OCI-LY1 (cell line): ENCODE data around the gene PGAP6.

Experiments used
- H2AFZ ChIP-seq: fragments of 200-600 bp; sonication (generic), shearing (Covaris generic); 2 replicates; pipeline ENCODE4 v1.6.0; 2014; ENCODE audit warnings: antibody characterized with exemption, mild to moderate bottlenecking, low read length
- H3F3A ChIP-seq: fragments of 200-600 bp; sonication (generic), shearing (Covaris generic); 2 replicates; pipeline ENCODE4 v1.6.0; 2014; ENCODE audit warnings: mild to moderate bottlenecking, antibody characterized with exemption, low read length, moderate library complexity; ENCODE audit not compliant: insufficient read depth
- H3K27ac ChIP-seq: fragments of 200-600 bp; sonication (generic); 2 replicates; pipeline ENCODE4 v1.5.1; 2014; ENCODE audit warnings: low read length, mixed run types, mild to moderate bottlenecking, low read depth; ENCODE audit not compliant: poor library complexity, severe bottlenecking
- H3K27me3 ChIP-seq: fragments of 200-600 bp; sonication (generic); 2 replicates; pipeline ENCODE4 v1.6.0; 2014; ENCODE audit warnings: antibody characterized with exemption, mild to moderate bottlenecking, low read length, moderate library complexity; ENCODE audit not compliant: insufficient read depth
- H3K36me3 ChIP-seq: fragments of 200-600 bp; sonication (generic); 2 replicates; pipeline ENCODE4 v1.6.1; 2014; ENCODE audit warnings: mild to moderate bottlenecking, antibody characterized with exemption, low read length, moderate library complexity, mixed read lengths; ENCODE audit not compliant: insufficient read depth
- H3K4me1 ChIP-seq: fragments of 200-600 bp; sonication (generic); 2 replicates; pipeline ENCODE4 v1.5.1; 2014; ENCODE audit warnings: mild to moderate bottlenecking, low read length, moderate library complexity; ENCODE audit not compliant: insufficient read depth, severe bottlenecking
- H3K4me2 ChIP-seq: fragments of 200-600 bp; sonication (generic), shearing (Covaris generic); 2 replicates; pipeline ENCODE4 v1.6.1; 2014; ENCODE audit warnings: low read length
- H3K4me3 ChIP-seq: fragments of 200-600 bp; sonication (generic); 2 replicates; pipeline ENCODE4 v1.5.1; 2014; ENCODE audit warnings: low read length, low read depth, mild to moderate bottlenecking, mixed read lengths; ENCODE audit not compliant: poor library complexity, severe bottlenecking
- H3K79me2 ChIP-seq: fragments of 200-600 bp; shearing (Covaris generic); 2 replicates; pipeline ENCODE4 v1.6.1; 2016; ENCODE audit warnings: mixed run types, low read length, mixed read lengths; ENCODE audit not compliant: insufficient read depth
- H3K9ac ChIP-seq: fragments of 200-600 bp; sonication (generic), shearing (Covaris generic); 2 replicates; pipeline ENCODE4 v1.6.1; 2014; ENCODE audit warnings: mild to moderate bottlenecking, low read length, mixed read lengths
- H3K9me2 ChIP-seq: fragments of 200-600 bp; sonication (generic), shearing (Covaris generic); 2 replicates; pipeline ENCODE4 v1.6.1; 2014; ENCODE audit warnings: low read depth, mild to moderate bottlenecking, low read length, mixed read lengths
- H3K9me3 ChIP-seq: fragments of 200-600 bp; shearing (Covaris generic); 2 replicates; pipeline ENCODE4 v1.6.1; 2014; ENCODE audit warnings: low read length, mixed read lengths
- H4K20me1 ChIP-seq: fragments of 200-600 bp; sonication (generic), shearing (Covaris generic); 2 replicates; pipeline ENCODE4 v1.6.0; 2016; ENCODE audit warnings: mild to moderate bottlenecking, low read length; ENCODE audit not compliant: insufficient read depth
- EZH2 ChIP-seq: fragments of 200-600 bp; sonication (generic), shearing (Covaris generic); IDR thresholded peaks from 2 replicates; pipeline ENCODE4 v1.8.0; 2017; ENCODE audit warnings: borderline replicate concordance, mixed run types, mild to moderate bottlenecking, antibody characterized with exemption, low read length, moderate library complexity, mixed read lengths
- TF ChIP-seq, protein P1 (sequence below): fragments of 200-600 bp; sonication (generic), shearing (Covaris generic); IDR thresholded peaks from 2 replicates; pipeline ENCODE4 v1.5.1; 2017; ENCODE audit warnings: mild to moderate bottlenecking, antibody characterized with exemption, low read length, moderate library complexity, mixed read lengths

PGAP6 gene

DNA sequence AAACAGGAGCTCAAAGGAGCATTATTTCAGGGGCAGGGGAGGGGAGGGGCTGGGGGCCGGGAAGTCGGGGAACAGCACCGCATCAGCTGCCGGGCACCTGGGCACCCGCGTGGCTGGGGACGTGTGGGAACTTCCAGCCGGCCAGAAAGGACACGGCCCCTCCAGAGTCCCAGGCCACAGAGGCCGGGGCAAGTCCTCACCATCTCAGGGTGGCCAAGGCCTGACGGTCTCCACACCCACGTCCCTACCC is 1.1 kb downstream of the PGAP6 start:
- Histone ChIP-seq H3K36me3 (peaks cover 16% of the 10 kb centered on the region), H3K27me3 (no peaks in the 10 kb centered on the region), H3K9me2 (no peaks in the 10 kb centered on the region), H3K4me2 (peak overlapping the region; percentile 96), H3K79me2 (no peaks in the 10 kb centered on the region), H3K9me3 (no peaks in the 10 kb centered on the region), H3K4me1 (peaks cover 33% of the 10 kb centered on the region), H3K4me3 (peak overlapping the region; percentile 98), H3K9ac (peak overlapping the region; percentile 97), H2AFZ (no peak overlapping the region), H3K27ac (no peak overlapping the region), H3F3A (no peaks in the 10 kb centered on the region), H4K20me1 (no peaks in the 10 kb centered on the region)
- TF ChIP-seq, protein P1, sequence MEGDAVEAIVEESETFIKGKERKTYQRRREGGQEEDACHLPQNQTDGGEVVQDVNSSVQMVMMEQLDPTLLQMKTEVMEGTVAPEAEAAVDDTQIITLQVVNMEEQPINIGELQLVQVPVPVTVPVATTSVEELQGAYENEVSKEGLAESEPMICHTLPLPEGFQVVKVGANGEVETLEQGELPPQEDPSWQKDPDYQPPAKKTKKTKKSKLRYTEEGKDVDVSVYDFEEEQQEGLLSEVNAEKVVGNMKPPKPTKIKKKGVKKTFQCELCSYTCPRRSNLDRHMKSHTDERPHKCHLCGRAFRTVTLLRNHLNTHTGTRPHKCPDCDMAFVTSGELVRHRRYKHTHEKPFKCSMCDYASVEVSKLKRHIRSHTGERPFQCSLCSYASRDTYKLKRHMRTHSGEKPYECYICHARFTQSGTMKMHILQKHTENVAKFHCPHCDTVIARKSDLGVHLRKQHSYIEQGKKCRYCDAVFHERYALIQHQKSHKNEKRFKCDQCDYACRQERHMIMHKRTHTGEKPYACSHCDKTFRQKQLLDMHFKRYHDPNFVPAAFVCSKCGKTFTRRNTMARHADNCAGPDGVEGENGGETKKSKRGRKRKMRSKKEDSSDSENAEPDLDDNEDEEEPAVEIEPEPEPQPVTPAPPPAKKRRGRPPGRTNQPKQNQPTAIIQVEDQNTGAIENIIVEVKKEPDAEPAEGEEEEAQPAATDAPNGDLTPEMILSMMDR, result no peak
- no peak for TF ChIP-seq EZH2

DNA sequence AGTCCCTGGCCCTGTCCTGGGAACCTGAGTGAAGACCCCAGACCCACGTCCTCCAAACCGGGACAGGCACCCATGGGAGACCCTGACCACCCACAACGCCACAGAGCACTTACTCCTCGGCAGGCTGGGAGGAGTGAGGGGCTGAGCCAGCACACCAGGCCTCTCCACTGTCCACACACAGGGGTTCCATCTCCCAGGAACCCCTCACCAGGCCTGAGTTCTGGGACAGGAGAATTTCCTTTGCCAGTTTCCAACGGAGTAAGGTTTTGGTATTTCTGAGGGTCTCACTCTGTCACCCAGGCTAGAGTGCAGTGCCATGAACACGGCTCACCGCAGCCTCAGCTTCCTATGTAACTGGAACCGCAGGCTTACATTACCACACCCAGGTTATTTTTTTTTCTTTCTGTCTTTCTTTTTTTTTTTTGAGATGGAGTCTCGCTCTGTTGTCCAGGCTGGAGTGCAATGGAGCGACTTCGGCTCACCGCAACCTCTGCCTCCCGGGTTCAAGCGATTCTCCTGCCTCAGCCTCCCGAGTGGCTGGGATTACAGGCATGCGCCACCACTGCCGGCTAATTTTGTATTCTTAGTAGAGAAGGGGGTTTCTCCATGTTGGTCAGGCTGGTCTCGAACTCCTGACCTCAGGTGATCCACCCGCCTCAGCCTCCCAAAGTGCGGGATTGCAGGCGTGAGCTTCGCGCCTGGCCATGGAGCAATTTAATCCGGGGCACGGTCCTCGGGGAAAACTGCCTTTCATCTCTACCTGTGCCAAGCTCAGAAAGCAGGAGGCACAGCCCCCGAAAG is 1.6 kb downstream of the PGAP6 start:
- Histone ChIP-seq H2AFZ (no peak overlapping the region), H3K4me1 (peaks cover 33% of the 10 kb centered on the region), H3K4me3 (peak overlapping the region; percentile 98), H3K36me3 (peaks cover 16% of the 10 kb centered on the region; the same call in 1 of the 2 replicates), H4K20me1 (no peaks in the 10 kb centered on the region), H3K79me2 (no peaks in the 10 kb centered on the region), H3K27ac (no peak overlapping the region), H3K9me2 (no peaks in the 10 kb centered on the region), H3F3A (no peaks in the 10 kb centered on the region), H3K9me3 (no peaks in the 10 kb centered on the region), H3K9ac (no peak overlapping the region), H3K27me3 (no peaks in the 10 kb centered on the region), H3K4me2 (peak overlapping the region; percentile 96)
- TF ChIP-seq EZH2, result no peak
- TF ChIP-seq, protein P1, result no peak

DNA sequence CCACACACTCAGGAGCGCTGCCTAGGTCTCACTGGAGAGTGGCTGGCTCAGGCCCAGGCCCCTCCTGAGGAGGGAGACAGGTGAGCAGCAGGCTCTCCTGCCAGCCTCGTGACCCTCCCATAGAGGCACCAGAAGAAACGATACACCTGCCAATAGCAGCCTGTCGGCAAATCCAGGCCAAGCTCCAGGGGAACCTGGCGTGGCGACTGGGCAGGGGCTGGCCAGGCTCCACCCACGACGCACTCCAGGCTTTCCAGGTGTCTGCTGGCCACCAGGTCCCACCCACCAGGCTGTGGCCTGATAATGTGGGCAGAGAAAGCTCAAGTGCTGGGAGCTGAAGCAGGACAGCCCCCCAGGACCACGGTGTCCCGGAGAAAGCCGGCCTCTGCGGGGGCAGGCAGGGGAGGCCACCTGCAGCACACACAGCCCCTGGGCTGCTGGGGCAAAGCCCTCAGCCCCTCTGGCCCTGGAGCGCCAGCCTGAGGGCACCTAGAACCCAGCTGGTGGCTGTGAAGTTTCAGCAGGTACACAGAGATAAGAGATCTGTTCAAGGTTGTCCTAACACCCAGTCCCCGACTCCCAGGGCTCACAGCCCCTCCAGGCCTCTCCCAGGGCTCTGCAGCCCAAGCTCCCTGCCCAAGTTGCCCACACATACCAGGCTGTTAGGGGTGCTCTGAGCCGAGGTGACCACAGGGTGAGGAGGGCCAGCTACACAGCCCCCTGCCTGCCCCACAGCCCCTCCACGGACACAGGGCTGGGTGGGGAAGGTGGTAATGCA is 2.4 kb downstream of the PGAP6 start:
- H3K9me3 ChIP-seq, result no peaks in the 10 kb centered on the region
- H3K27me3 ChIP-seq, result no peaks in the 10 kb centered on the region
- H3K36me3 ChIP-seq, result peaks cover 21% of the 10 kb centered on the region
- peaks cover 27% of the 10 kb centered on the region for H3K4me1 ChIP-seq
- H3F3A ChIP-seq, result no peaks in the 10 kb centered on the region
- no peak overlapping the region for H2AFZ ChIP-seq
- H3K27ac ChIP-seq, result no peak overlapping the region
- TF ChIP-seq EZH2, result no peak
- TF ChIP-seq, protein P1, result no peak
- H3K9me2 ChIP-seq, result no peaks in the 10 kb centered on the region
- H3K4me3 ChIP-seq, result no peak overlapping the region
- no peak overlapping the region for H3K9ac ChIP-seq
- no peak overlapping the region for H3K4me2 ChIP-seq
- no peaks in the 10 kb centered on the region for H3K79me2 ChIP-seq
- H4K20me1 ChIP-seq, result no peaks in the 10 kb centered on the region
